HepG2 (cell line): ENCODE results near the gene DTHD1. TPM values are rescaled to one million over a fixed set of nuclear protein-coding genes. Genes with fewer than 3 reads are reported as not detected.

Source experiments
- ATAC-seq: fragments of 200-7000 bp; cut with Tn5 transposase; 3 replicates; pipeline ENCODE4 v1.9.1; 2020; ENCODE audit warnings: mild to moderate bottlenecking, moderate library complexity
- BruUV-seq: library from RNA; stranded (reverse); fragments of 400-500 nt; replicated peaks from 2 replicates; lab custom pipeline; 2021; lab: Mats Ljungman, UMichigan
- CTCF ChIA-PET: fragments of 300-600 bp; formaldehyde crosslinking; extraction: SDS; loops from one replicate; lab custom pipeline; 2021; ENCODE audit warnings: low total read pairs, inconsistent platforms, low intra/inter-chr PET ratio; lab: Yijun Ruan, JAX
- POLR2A ChIA-PET: fragments of 350-600 bp; sonication (Branson Sonifier 250); formaldehyde crosslinking; loops from one replicate; lab custom pipeline; 2020; ENCODE audit warnings: antibody characterized with exemption, inconsistent platforms; lab: Yijun Ruan, JAX
- DNase-seq: peaks from one replicate; pipeline ENCODE4 v3.0.0-alpha.2; 2015; ENCODE audit warnings: low spot score
- FAIRE-seq: peaks from 3 replicates; lab custom pipeline; 2011; peaks lifted over from hg19 to GRCh38; lab: Jason Lieb, UNC
- H2AFZ ChIP-seq: one replicate; pipeline ENCODE4 v1.6.1; 2011; ENCODE audit warnings: low read length, inconsistent platforms
- H3K27ac ChIP-seq: fragments of 300-600 bp; 3 replicates; pipeline ENCODE4 v1.8.0; 2011; ENCODE audit warnings: mixed run types, mild to moderate bottlenecking, mixed read lengths, low read length, inconsistent platforms; ENCODE audit not compliant: insufficient read depth; ENCODE audit errors: extremely low read length
- H3K27me3 ChIP-seq, 2 experiments: fragments of 200-600 bp in 1 of 2; 2 replicates in 1 of 2; 3 replicates in 1 of 2; pipeline versions ENCODE4 v1.6.0 to v1.8.0; 2011; ENCODE audit warnings: low read length in 2 of 2, mild to moderate bottlenecking in 2 of 2, moderate library complexity in 2 of 2, inconsistent platforms in 1 of 2; ENCODE audit not compliant: insufficient read depth in 2 of 2, control insufficient read depth in 1 of 2
- H3K36me3 ChIP-seq, 2 experiments: fragments of 200-600 bp in 1 of 2; replicated peaks in 1 of 2; 2 replicates in 1 of 2; 3 replicates in 1 of 2; pipeline versions ENCODE4 v1.5.1 to v1.8.0; 2011; ENCODE audit warnings: low read length in 2 of 2, inconsistent platforms in 1 of 2; ENCODE audit not compliant: insufficient read depth in 2 of 2, control insufficient read depth in 1 of 2
- H3K4me1 ChIP-seq: 2 replicates; pipeline ENCODE4 v1.5.1; 2012; ENCODE audit warnings: low read length, inconsistent platforms; ENCODE audit not compliant: insufficient read depth
- H3K4me2 ChIP-seq: 2 replicates; pipeline ENCODE4 v1.6.0; 2011; ENCODE audit warnings: low read depth, low read length, inconsistent platforms
- H3K4me3 ChIP-seq, 3 experiments: fragments of 200-600 bp in 1 of 3; sonication (generic), shearing (Covaris generic) in 1 of 3; replicated peaks in 1 of 3; 2 replicates each; pipeline ENCODE4 v1.5.1; 2011 to 2016; ENCODE audit warnings: low read length in 3 of 3, inconsistent platforms in 2 of 3, low read depth in 2 of 3, mild to moderate bottlenecking in 2 of 3, control low read depth in 1 of 3, mixed read lengths in 1 of 3; ENCODE audit not compliant: insufficient read depth in 1 of 3
- H3K79me2 ChIP-seq: one replicate; pipeline ENCODE4 v1.6.1; 2011; ENCODE audit warnings: low read length, inconsistent platforms; ENCODE audit not compliant: insufficient read depth
- H3K9ac ChIP-seq: 2 replicates; pipeline ENCODE4 v1.6.0; 2011; ENCODE audit warnings: mild to moderate bottlenecking, low read depth, low read length, inconsistent platforms; ENCODE audit not compliant: insufficient read depth
- H3K9me3 ChIP-seq: 2 replicates; pipeline ENCODE4 v1.5.1; 2012; ENCODE audit warnings: mild to moderate bottlenecking, low read length
- H4K20me1 ChIP-seq: 2 replicates; pipeline ENCODE4 v1.6.0; 2011; ENCODE audit warnings: inconsistent platforms, mild to moderate bottlenecking, low read length, moderate library complexity; ENCODE audit not compliant: insufficient read depth
- BRD4 ChIP-seq: sonication (generic); formaldehyde crosslinking; IDR thresholded peaks from 2 replicates; pipeline ENCODE4 v1.4.0; 2020; ENCODE audit warnings: missing genetic modification reagents
- CBX1 ChIP-seq: IDR thresholded peaks from one replicate; pipeline ENCODE4 v1.6.1; 2016; ENCODE audit warnings: antibody characterized with exemption, low read depth
- SRY ChIP-seq: sonication (generic); formaldehyde crosslinking; IDR thresholded peaks from 2 replicates; pipeline ENCODE4 v1.8.0; 2022; ENCODE audit warnings: mild to moderate bottlenecking, missing genetic modification reagents
- ZBTB39 ChIP-seq: sonication (generic); formaldehyde crosslinking; IDR thresholded peaks from 2 replicates; pipeline ENCODE4 v1.5.0; 2020; ENCODE audit warnings: missing genetic modification reagents
- ZNF326 ChIP-seq: sonication (generic); formaldehyde crosslinking; IDR thresholded peaks from 2 replicates; pipeline ENCODE4 v1.4.0; 2020; ENCODE audit warnings: missing genetic modification reagents, borderline replicate concordance
- ZNF597 ChIP-seq: sonication (generic); formaldehyde crosslinking; IDR thresholded peaks from 2 replicates; pipeline ENCODE4 v1.5.0; 2020; ENCODE audit warnings: missing genetic modification reagents
- ZNF761 ChIP-seq: sonication (generic); formaldehyde crosslinking; conservative IDR thresholded peaks from 2 replicates; pipeline ENCODE4 v1.4.0; 2020; ENCODE audit warnings: mild to moderate bottlenecking, missing genetic modification reagents
- ZNF773 ChIP-seq: sonication (generic); formaldehyde crosslinking; IDR thresholded peaks from 2 replicates; pipeline ENCODE4 v1.4.0; 2020; ENCODE audit warnings: missing genetic modification reagents, borderline replicate concordance
- ZSCAN22 ChIP-seq: sonication (generic); formaldehyde crosslinking; IDR thresholded peaks from 2 replicates; pipeline ENCODE4 v1.4.0; 2020; ENCODE audit warnings: mild to moderate bottlenecking, missing genetic modification reagents
- WGBS: methylation state at CpG from one replicate; pipeline ENCODE4 v1.1.6; 2017; ENCODE audit warnings: low lambda C conversion rate; 5-methylcytosine and 5-hydroxymethylcytosine counted together
- in situ Hi-C: cut with HindIII; loops from 2 replicates; pipeline ENCODE4 v1.10.0; 2017; ENCODE audit warnings: low pct_unique_long_range_greater_than_20kb; ENCODE audit not compliant: extremely low pct_ligation_motif_present
- intact Hi-C: fragments of 100-400 bp; cut with micrococcal nuclease; formaldehyde crosslinking; loops from one replicate; pipeline ENCODE4 v1.10.0; 2022; ENCODE audit not compliant: unreplicated experiment
- polyA plus RNA-seq, 8 experiments: library from polyadenylated mRNA; depleted of rRNA in 3 of 8; stranded (reverse) in 7 of 8; unstranded in 1 of 8; fragments of >200 nt; fragmentation: Illumina TruSeq in 4 of 8; extraction: Trizol in 4 of 8; gene quantifications; 2 replicates each; pipeline versions ENCODE4 v1.2.1 to v1.2.3, GENCODE V29; 2011 to 2016; ENCODE audit warnings: low read depth in 4 of 8, missing spikeins in 1 of 8, mixed read lengths in 1 of 8; ENCODE audit not compliant: insufficient read depth in 1 of 8
- total RNA-seq, 5 experiments: library from RNA; depleted of rRNA; stranded (reverse); fragments of >200 nt; fragmentation: Illumina TruSeq; extraction: Trizol; gene quantifications; 2 replicates each; pipeline ENCODE4 v1.2.3, GENCODE V29; 2016; ENCODE audit warnings: low read depth in 1 of 5
- TF ChIP-seq, protein P1 (sequence below), 2 experiments: fragments of 450-650 bp in 1 of 2; sonication (generic) in 1 of 2; formaldehyde crosslinking in 1 of 2; IDR thresholded peaks; 2 replicates each; pipeline versions ENCODE4 v1.6.1 to v1.8.0; 2016 to 2022; ENCODE audit warnings: antibody characterized with exemption in 1 of 2, mild to moderate bottlenecking in 1 of 2, missing genetic modification reagents in 1 of 2

Gene DTHD1
- total and polyA plus RNA-seq, 2 of the 13 experiments (the other 11 are each of a cell fraction or from before 2014, with no cell fraction given), result not detected

DNA sequence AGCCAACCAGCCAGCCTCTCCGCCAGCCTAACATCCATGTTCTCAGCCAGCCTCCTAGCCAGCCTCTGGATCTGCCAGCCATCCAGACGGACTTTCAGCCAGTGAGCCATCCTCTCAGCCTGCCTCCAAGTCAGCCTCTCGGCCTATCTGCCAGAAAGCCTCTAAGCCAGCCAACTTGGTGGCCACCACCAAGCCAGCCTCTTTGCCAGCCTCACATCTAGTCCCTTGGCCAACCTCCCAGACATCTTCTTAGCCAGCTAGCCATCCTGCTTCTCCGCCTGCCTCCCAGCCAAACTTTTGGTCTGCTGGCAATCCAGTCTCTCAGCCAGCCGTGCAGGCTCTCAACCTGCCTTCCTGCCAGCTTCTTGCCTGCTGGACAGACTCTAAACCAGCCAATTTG is 20.7 kb upstream of the DTHD1 start (continued):
- TF ChIP-seq, protein P1, sequence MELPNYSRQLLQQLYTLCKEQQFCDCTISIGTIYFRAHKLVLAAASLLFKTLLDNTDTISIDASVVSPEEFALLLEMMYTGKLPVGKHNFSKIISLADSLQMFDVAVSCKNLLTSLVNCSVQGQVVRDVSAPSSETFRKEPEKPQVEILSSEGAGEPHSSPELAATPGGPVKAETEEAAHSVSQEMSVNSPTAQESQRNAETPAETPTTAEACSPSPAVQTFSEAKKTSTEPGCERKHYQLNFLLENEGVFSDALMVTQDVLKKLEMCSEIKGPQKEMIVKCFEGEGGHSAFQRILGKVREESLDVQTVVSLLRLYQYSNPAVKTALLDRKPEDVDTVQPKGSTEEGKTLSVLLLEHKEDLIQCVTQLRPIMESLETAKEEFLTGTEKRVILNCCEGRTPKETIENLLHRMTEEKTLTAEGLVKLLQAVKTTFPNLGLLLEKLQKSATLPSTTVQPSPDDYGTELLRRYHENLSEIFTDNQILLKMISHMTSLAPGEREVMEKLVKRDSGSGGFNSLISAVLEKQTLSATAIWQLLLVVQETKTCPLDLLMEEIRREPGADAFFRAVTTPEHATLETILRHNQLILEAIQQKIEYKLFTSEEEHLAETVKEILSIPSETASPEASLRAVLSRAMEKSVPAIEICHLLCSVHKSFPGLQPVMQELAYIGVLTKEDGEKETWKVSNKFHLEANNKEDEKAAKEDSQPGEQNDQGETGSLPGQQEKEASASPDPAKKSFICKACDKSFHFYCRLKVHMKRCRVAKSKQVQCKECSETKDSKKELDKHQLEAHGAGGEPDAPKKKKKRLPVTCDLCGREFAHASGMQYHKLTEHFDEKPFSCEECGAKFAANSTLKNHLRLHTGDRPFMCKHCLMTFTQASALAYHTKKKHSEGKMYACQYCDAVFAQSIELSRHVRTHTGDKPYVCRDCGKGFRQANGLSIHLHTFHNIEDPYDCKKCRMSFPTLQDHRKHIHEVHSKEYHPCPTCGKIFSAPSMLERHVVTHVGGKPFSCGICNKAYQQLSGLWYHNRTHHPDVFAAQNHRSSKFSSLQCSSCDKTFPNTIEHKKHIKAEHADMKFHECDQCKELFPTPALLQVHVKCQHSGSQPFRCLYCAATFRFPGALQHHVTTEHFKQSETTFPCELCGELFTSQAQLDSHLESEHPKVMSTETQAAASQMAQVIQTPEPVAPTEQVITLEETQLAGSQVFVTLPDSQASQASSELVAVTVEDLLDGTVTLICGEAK (IDR thresholded peaks at IDR 0.05), result no peak
- TF ChIP-seq, protein P1 (CRISPR knock-in tag; IDR thresholded peaks at IDR 0.05), result no peak
- no peak for TF ChIP-seq ZNF773 (CRISPR knock-in tag)
- TF ChIP-seq, all 625 proteins: peak for 0

GRCh38 chr4:36264207-36264826 is 17.1 kb upstream of the DTHD1 start:
- Histone ChIP-seq H3K27me3 (no peaks in the 10 kb centered on the region), H3K36me3 (no peaks in the 10 kb centered on the region), H2AFZ (no peak overlapping the region), H3K9me3 (no peaks in the 10 kb centered on the region), H3K9ac (no peak overlapping the region), H4K20me1 (no peaks in the 10 kb centered on the region), H3K79me2 (no peaks in the 10 kb centered on the region), H3K4me3 (no peak overlapping the region), H3K4me1 (no peaks in the 10 kb centered on the region), H3K27ac (no peak overlapping the region), H3K4me2 (no peak overlapping the region)
- 0% methylated on average over 2 of the region's 2 CpGs for WGBS
- BruUV-seq, result no TSS peak
- ChIA-PET CTCF (no interaction called here), POLR2A (no interaction called here)
- FAIRE-seq (no peak), DNase-seq (no peak), ATAC-seq (no peak)
- intact Hi-C loops, result no loop called here
- in situ Hi-C loops, result no loop called here
- TF ChIP-seq ZNF761, result no peak
- no peak for TF ChIP-seq SRY
- no peak for TF ChIP-seq CBX1
- TF ChIP-seq BRD4 (CRISPR knock-in tag), result no peak
- no peak for TF ChIP-seq ZNF597
- no peak for TF ChIP-seq ZSCAN22
- no peak for TF ChIP-seq ZNF326 (CRISPR knock-in tag)
- TF ChIP-seq ZBTB39 (CRISPR knock-in tag), result no peak
